Left ventricle myocardium inferior (tissue), 1 donor: ENCODE measurements around the gene MYMX. TPM values are rescaled to one million over a fixed set of nuclear protein-coding genes. Genes with fewer than 3 reads are reported as not detected.

ENCODE experiments used
- DNase-seq: peaks from one replicate; pipeline ENCODE4 v3.0.0-alpha.2; 2020
- H3K27ac ChIP-seq: fragments of 200-600 bp; replicated peaks from 2 replicates; pipeline ENCODE4 v1.8.0; 2021
- H3K27me3 ChIP-seq: fragments of 200-600 bp; 2 replicates; pipeline ENCODE4 v1.8.0; 2021; ENCODE audit warnings: low read depth
- H3K36me3 ChIP-seq: fragments of 200-600 bp; 2 replicates; pipeline ENCODE4 v1.8.0; 2021
- H3K4me1 ChIP-seq: fragments of 200-600 bp; 2 replicates; pipeline ENCODE4 v1.8.0; 2021
- H3K4me3 ChIP-seq: fragments of 200-600 bp; 2 replicates; pipeline ENCODE4 v1.8.0; 2021; ENCODE audit warnings: mild to moderate bottlenecking, moderate library complexity
- H3K9me3 ChIP-seq: fragments of 200-600 bp; replicated peaks from 2 replicates; pipeline ENCODE4 v1.8.0; 2021
- intact Hi-C: fragments of 100-400 bp; cut with micrococcal nuclease; formaldehyde crosslinking; loops from one replicate; pipeline ENCODE4 v1.11.0; 2022
- total RNA-seq: library from RNA; stranded (reverse); fragmentation: NEBNext Ultra II Directional; extraction: Animal tissue kit (Norgen Biotek cat#: 25700); gene quantifications from one replicate; pipeline ENCODE4 v1.2.1, GENCODE V29; 2021
- TF ChIP-seq, protein P1 (sequence below): fragments of 200-600 bp; IDR thresholded peaks from 2 replicates; pipeline ENCODE4 v1.8.0; 2021; ENCODE audit warnings: antibody characterized with exemption, mild to moderate bottlenecking, borderline replicate concordance
- donor health status: DM: no; HTN: yes; CAD: no; lungs with severe emphysema.

MYMX gene
- total RNA-seq, 1 donor from 2014 or later, result 0.36 TPM

- intact Hi-C loops, result no loop called here
- TF ChIP-seq, protein P1, sequence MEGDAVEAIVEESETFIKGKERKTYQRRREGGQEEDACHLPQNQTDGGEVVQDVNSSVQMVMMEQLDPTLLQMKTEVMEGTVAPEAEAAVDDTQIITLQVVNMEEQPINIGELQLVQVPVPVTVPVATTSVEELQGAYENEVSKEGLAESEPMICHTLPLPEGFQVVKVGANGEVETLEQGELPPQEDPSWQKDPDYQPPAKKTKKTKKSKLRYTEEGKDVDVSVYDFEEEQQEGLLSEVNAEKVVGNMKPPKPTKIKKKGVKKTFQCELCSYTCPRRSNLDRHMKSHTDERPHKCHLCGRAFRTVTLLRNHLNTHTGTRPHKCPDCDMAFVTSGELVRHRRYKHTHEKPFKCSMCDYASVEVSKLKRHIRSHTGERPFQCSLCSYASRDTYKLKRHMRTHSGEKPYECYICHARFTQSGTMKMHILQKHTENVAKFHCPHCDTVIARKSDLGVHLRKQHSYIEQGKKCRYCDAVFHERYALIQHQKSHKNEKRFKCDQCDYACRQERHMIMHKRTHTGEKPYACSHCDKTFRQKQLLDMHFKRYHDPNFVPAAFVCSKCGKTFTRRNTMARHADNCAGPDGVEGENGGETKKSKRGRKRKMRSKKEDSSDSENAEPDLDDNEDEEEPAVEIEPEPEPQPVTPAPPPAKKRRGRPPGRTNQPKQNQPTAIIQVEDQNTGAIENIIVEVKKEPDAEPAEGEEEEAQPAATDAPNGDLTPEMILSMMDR, result no peak
- Histone ChIP-seq H3K4me1 (peaks cover 31% of the 10 kb centered on the region), H3K4me3 (no peak overlapping the region), H3K9me3 (no peaks in the 10 kb centered on the region), H3K36me3 (no peaks in the 10 kb centered on the region), H3K27me3 (no peaks in the 10 kb centered on the region), H3K27ac (no peak overlapping the region)
- no peak for DNase-seq
Observed at GRCh38 chr6:44198684-44199083, 18.0 kb upstream of the MYMX start.

- intact Hi-C loops, result no loop called here
- TF ChIP-seq, protein P1, result no peak
- H3K4me3 ChIP-seq, result no peak overlapping the region
- H3K27ac ChIP-seq, result no peak overlapping the region
- peaks cover 33% of the 10 kb centered on the region for H3K4me1 ChIP-seq
- no peak for DNase-seq
- H3K36me3 ChIP-seq, result no peaks in the 10 kb centered on the region
- no peaks in the 10 kb centered on the region for H3K27me3 ChIP-seq
- H3K9me3 ChIP-seq, result no peaks in the 10 kb centered on the region
Observed at GRCh38 chr6:44199883-44200282, 16.8 kb upstream of the MYMX start.

DNA sequence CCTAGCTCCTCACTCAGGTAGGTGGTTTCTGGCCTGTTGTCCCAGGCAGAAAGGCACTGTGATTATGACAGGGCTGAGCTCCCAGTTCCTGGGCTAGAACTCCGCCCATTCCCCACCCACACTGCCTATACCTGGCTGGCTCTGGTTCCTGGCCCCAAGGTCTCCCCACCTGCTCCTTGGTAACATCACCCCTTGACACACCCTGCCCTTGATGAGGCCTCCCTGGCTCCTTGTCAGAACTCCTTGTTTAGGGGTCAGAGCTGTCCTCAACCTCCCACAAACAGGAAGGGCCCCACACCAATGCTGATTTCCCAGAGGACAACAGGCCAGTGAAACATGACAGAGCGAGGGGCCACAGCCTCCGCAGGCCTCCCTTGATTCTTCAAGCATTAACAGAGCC, 15.5 kb upstream of the MYMX start:
- Histone ChIP-seq H3K4me1 (peaks cover 33% of the 10 kb centered on the region), H3K36me3 (no peaks in the 10 kb centered on the region), H3K27me3 (no peaks in the 10 kb centered on the region), H3K4me3 (no peak overlapping the region), H3K27ac (peak overlapping the region; percentile 77), H3K9me3 (no peaks in the 10 kb centered on the region)
- TF ChIP-seq, protein P1, result no peak
- no peak for DNase-seq
- intact Hi-C loops, result no loop called here

DNA sequence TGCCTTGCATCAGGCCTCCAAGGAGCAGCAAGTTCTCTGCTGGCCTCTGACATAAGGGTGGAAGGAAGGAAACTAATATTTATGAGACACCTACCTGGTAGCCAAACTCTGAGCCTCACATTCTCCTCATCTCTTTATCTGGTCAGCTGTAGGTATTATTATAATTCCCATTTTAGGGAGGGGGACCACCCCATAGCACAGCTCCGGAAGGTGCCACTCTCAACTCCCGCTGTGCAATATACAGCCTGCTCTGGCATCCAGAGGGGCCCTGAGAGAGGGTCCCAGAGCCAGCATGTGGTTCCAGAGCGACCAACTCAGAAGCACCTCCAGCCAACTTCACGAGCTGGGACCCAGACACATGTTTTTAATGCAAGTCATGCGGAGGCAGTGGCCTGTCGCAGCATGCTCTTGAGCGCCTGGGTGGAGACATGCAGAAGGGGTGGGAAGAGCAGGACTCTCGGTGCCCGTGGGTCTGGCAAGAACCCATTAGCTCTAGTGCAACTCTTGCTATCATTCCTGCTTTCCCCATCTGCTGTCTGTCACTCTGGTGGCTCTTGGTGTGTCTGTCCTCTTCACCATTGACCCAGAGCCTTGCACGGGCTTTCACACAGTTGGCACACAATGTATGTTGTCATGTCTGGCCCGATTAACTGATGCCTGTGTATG, 15.0 kb upstream of the MYMX start:
- no peaks in the 10 kb centered on the region for H3K27me3 ChIP-seq
- no peaks in the 10 kb centered on the region for H3K9me3 ChIP-seq
- TF ChIP-seq, protein P1, result no peak
- peak overlapping the region; percentile 77 for H3K27ac ChIP-seq
- intact Hi-C loops, result no loop called here
- no peak for DNase-seq
- H3K4me3 ChIP-seq, result no peak overlapping the region
- H3K36me3 ChIP-seq, result no peaks in the 10 kb centered on the region
- peaks cover 33% of the 10 kb centered on the region for H3K4me1 ChIP-seq

DNA sequence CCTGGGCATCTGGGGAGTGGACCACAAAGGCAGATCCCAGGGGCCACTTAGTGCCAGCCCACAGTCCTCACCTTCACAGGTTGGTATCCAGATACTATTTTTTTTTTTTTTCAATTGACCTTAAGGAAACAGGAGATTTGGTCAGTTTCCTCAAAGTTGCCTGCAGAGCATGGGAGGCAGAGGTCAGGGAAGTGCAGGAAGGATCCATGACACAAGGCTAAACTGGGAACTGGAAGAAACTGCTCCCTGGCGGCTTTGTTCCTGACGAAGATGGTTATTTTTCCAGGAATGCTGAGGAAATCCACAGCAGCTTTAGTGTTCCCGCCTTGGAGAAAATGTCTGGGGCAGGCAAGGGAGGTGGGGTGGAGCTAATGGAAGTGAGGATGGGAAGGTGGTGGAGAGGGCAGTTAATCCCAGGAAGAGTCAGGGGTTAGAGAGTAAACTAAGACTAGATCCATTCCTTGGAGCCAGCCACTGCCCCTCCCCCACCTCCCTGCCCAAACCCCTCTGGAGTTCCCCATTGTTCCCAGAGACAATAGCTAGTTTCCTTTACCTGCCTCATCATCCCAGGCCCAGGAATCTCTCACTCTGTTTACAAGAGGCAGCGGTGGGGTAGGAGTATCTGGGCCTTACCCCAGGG, 14.3 kb upstream of the MYMX start:
- Histone ChIP-seq H3K9me3 (no peaks in the 10 kb centered on the region), H3K36me3 (no peaks in the 10 kb centered on the region), H3K27me3 (no peaks in the 10 kb centered on the region), H3K4me3 (no peak overlapping the region), H3K27ac (peak overlapping the region; percentile 77), H3K4me1 (peaks cover 33% of the 10 kb centered on the region)
- intact Hi-C loops, result no loop called here
- no peak for DNase-seq
- TF ChIP-seq, protein P1, result no peak
